Transverse colon (tissue), 3 donors: ENCODE measurements around the gene CBX2.

ENCODE experiments used
- CTCF ChIP-seq, 5 experiments: fragments of 200-600 bp in 3 of 5; fragments of 450-650 bp in 2 of 5; sonication (generic) in 3 of 5; IDR thresholded peaks; 1 replicate in 2 of 5; 2 replicates in 3 of 5; pipeline ENCODE4 v1.5.1; 2016 to 2017; ENCODE audit warnings: antibody characterized with exemption in 5 of 5, inconsistent platforms in 3 of 5, mild to moderate bottlenecking in 2 of 5, moderate library complexity in 1 of 5
- EP300 ChIP-seq: sonication (generic); formaldehyde crosslinking; IDR thresholded peaks from one replicate; pipeline ENCODE4 v1.6.1; 2017; ENCODE audit warnings: antibody characterized with exemption, low read depth

GRCh38 chr17:79806863-79807720 lies 29.1 kb downstream of the CBX2 start:
- TF ChIP-seq EP300, result no peak
- TF ChIP-seq CTCF (IDR thresholded peaks at IDR 0.05), result no peak
